Neural crest cell (in vitro differentiated cells): Measurements from ENCODE around the gene TGFBR1. TPM values are rescaled to one million over a fixed set of nuclear protein-coding genes. Genes with fewer than 3 reads are reported as not detected.

ENCODE experiments used
- DNase-seq: peaks from one replicate; pipeline ENCODE4 v3.0.0; 2021; ENCODE audit warnings: low read depth, mixed read lengths, low spot score
- H3K27ac Mint-ChIP-seq: one replicate; pipeline ENCODE4 v1.8.0; 2021; ENCODE audit warnings: mild to moderate bottlenecking, mixed read lengths; ENCODE audit not compliant: unreplicated experiment
- H3K27me3 Mint-ChIP-seq: 2 replicates; pipeline ENCODE4 v1.8.0; 2021; ENCODE audit warnings: low read depth, mild to moderate bottlenecking, mixed read lengths
- H3K36me3 Mint-ChIP-seq: 2 replicates; pipeline ENCODE4 v1.8.0; 2021; ENCODE audit warnings: low read depth, mild to moderate bottlenecking, mixed read lengths
- H3K4me1 Mint-ChIP-seq: 2 replicates; pipeline ENCODE4 v1.8.0; 2021; ENCODE audit warnings: mixed read lengths
- H3K4me3 Mint-ChIP-seq: one replicate; pipeline ENCODE4 v1.8.0; 2021; ENCODE audit warnings: mild to moderate bottlenecking, mixed read lengths
- H3K9me3 Mint-ChIP-seq: 2 replicates; pipeline ENCODE4 v1.8.0; 2021; ENCODE audit warnings: mixed read lengths
- CTCF ChIP-seq: fragments of 200-600 bp; sonication (generic); conservative IDR thresholded peaks from 2 replicates; pipeline ENCODE4 v1.5.0; 2021; ENCODE audit warnings: antibody characterized with exemption, mild to moderate bottlenecking
- total RNA-seq: library from RNA; stranded (reverse); gene quantifications from 2 replicates; pipeline ENCODE4 v1.2.1, GENCODE V29; 2021

TGFBR1 gene
- total RNA-seq, 1 donor from 2014 or later = 117 TPM

GRCh38 chr9:99116003-99116411 lies 11.1 kb downstream of the TGFBR1 start:
- no peak for DNase-seq
- no peaks in the 10 kb centered on the region for H3K9me3 Mint-ChIP-seq
- no peak overlapping the region for H3K27ac Mint-ChIP-seq
- peaks cover 52% of the 10 kb centered on the region for H3K4me1 Mint-ChIP-seq
- H3K4me3 Mint-ChIP-seq = no peak overlapping the region
- H3K27me3 Mint-ChIP-seq = no peaks in the 10 kb centered on the region
- no peak for TF ChIP-seq CTCF
- H3K36me3 Mint-ChIP-seq = peaks cover 3% of the 10 kb centered on the region

GRCh38 chr9:99118782-99119466 lies 14.0 kb downstream of the TGFBR1 start:
- Mint-ChIP-seq H3K4me3 (no peak overlapping the region), H3K4me1 (peaks cover 36% of the 10 kb centered on the region), H3K27ac (no peak overlapping the region), H3K27me3 (no peaks in the 10 kb centered on the region), H3K9me3 (no peaks in the 10 kb centered on the region), H3K36me3 (peaks cover 3% of the 10 kb centered on the region)
- no peak for DNase-seq
- TF ChIP-seq CTCF = no peak

- TF ChIP-seq CTCF = no peak
- Mint-ChIP-seq H3K4me1 (peaks cover 33% of the 10 kb centered on the region), H3K4me3 (no peak overlapping the region), H3K27me3 (no peaks in the 10 kb centered on the region), H3K9me3 (no peaks in the 10 kb centered on the region), H3K36me3 (peaks cover 3% of the 10 kb centered on the region), H3K27ac (no peak overlapping the region)
- DNase-seq = no peak
Observed at GRCh38 chr9:99119976-99120655, 15.2 kb downstream of the TGFBR1 start.

- Mint-ChIP-seq H3K4me3 (no peak overlapping the region), H3K36me3 (peaks cover 10% of the 10 kb centered on the region), H3K27ac (no peak overlapping the region), H3K4me1 (peaks cover 26% of the 10 kb centered on the region), H3K27me3 (no peaks in the 10 kb centered on the region), H3K9me3 (no peaks in the 10 kb centered on the region)
- TF ChIP-seq CTCF = no peak
- DNase-seq = no peak
Observed at GRCh38 chr9:99121604-99122003, 16.7 kb downstream of the TGFBR1 start.

GRCh38 chr9:99124534-99125255 lies 19.8 kb downstream of the TGFBR1 start:
- H3K27ac Mint-ChIP-seq = no peak overlapping the region
- DNase-seq = no peak
- H3K36me3 Mint-ChIP-seq = peaks cover 6% of the 10 kb centered on the region
- H3K9me3 Mint-ChIP-seq = no peaks in the 10 kb centered on the region
- peaks cover 29% of the 10 kb centered on the region for H3K4me1 Mint-ChIP-seq
- H3K27me3 Mint-ChIP-seq = no peaks in the 10 kb centered on the region
- no peak overlapping the region for H3K4me3 Mint-ChIP-seq
- no peak for TF ChIP-seq CTCF
